Erythroblast (primary cell): ENCODE results near the gene ST6GAL1.
"Not testable (repeated sequence)": the region's sequence is repeated elsewhere in the genome, so short reads cannot be mapped to it uniquely, and the experiment has no call there.

Experiments used
- DNase-seq, 2 experiments: peaks; one replicate each; lab custom pipeline; 2025; lab: John Stamatoyannopoulos, UW
- GATA1 ChIP-seq: IDR thresholded peaks from 2 replicates; pipeline ENCODE4 v1.6.1; 2011; ENCODE audit warnings: low read depth, mild to moderate bottlenecking, control low read depth, low read length, moderate library complexity
- POLR2A ChIP-seq: IDR thresholded peaks from 2 replicates; pipeline ENCODE4 v1.6.1; 2011; ENCODE audit warnings: mild to moderate bottlenecking, low read length

The ST6GAL1 gene

GRCh38 chr3:187046033-187046432 lies 115.7 kb downstream of the ST6GAL1 start:
- TF ChIP-seq GATA1 (no peak), POLR2A (no peak)

GRCh38 chr3:187049462-187050101 lies 119.3 kb downstream of the ST6GAL1 start:
- DNase-seq = no peak
- no peak for TF ChIP-seq GATA1
- TF ChIP-seq POLR2A = no peak

More at GRCh38 chr3:187046033-187046432, 115.7 kb downstream of the ST6GAL1 start:
- no peak for DNase-seq

GRCh38 chr3:187051066-187051465 lies 120.7 kb downstream of the ST6GAL1 start:
- no peak for TF ChIP-seq GATA1
- TF ChIP-seq POLR2A = no peak
- DNase-seq = no peak

GRCh38 chr3:187051724-187052366 lies 121.5 kb downstream of the ST6GAL1 start:
- TF ChIP-seq GATA1 (no peak), POLR2A (no peak)
- no peak for DNase-seq

GRCh38 chr3:187052427-187052826 lies 122.1 kb downstream of the ST6GAL1 start:
- not testable (repeated sequence) for DNase-seq

- DNase-seq = peak in 1 of 2 experiments; percentile 20
Measured at GRCh38 chr3:187054433-187054832, 124.1 kb downstream of the ST6GAL1 start.

GRCh38 chr3:187057803-187058202 lies 127.5 kb downstream of the ST6GAL1 start:
- DNase-seq = not testable (repeated sequence)

GRCh38 chr3:187061748-187062147 lies 131.4 kb downstream of the ST6GAL1 start:
- TF ChIP-seq POLR2A (no peak), GATA1 (no peak)
- DNase-seq = no peak

- DNase-seq = no peak
- no peak for TF ChIP-seq POLR2A
- no peak for TF ChIP-seq GATA1
Measured at GRCh38 chr3:187062526-187063177, 132.3 kb downstream of the ST6GAL1 start.

- no peak for DNase-seq
- TF ChIP-seq POLR2A (no peak), GATA1 (no peak)
Measured at GRCh38 chr3:187063286-187064121, 133.2 kb downstream of the ST6GAL1 start.

- DNase-seq = peak in 1 of 2 experiments; percentile 4
- TF ChIP-seq GATA1 (no peak), POLR2A (no peak)
Measured at GRCh38 chr3:187064210-187065115, 134.1 kb downstream of the ST6GAL1 start.

- TF ChIP-seq POLR2A (no peak), GATA1 (no peak)
Measured at GRCh38 chr3:187066228-187066995, 136.1 kb downstream of the ST6GAL1 start.

GRCh38 chr3:187068787-187069186 lies 138.5 kb downstream of the ST6GAL1 start:
- TF ChIP-seq POLR2A (no peak), GATA1 (no peak)

More at GRCh38 chr3:187066228-187066995, 136.1 kb downstream of the ST6GAL1 start:
- DNase-seq = peak; percentile 73 to 75

More at GRCh38 chr3:187068787-187069186, 138.5 kb downstream of the ST6GAL1 start:
- no peak for DNase-seq
